ENCODE measurements around the gene TIGD6. TPM values are rescaled to one million over a fixed set of nuclear protein-coding genes. Genes with fewer than 3 reads are reported as not detected.
A peak's percentile ranks its signal among the peaks of the same experiment; 100 is the strongest.

TIGD6 gene
- total and polyA plus RNA-seq, 2 of the 4 experiments (the other 2 are of a cell fraction), result 5.8 to 6.6 TPM

DNA sequence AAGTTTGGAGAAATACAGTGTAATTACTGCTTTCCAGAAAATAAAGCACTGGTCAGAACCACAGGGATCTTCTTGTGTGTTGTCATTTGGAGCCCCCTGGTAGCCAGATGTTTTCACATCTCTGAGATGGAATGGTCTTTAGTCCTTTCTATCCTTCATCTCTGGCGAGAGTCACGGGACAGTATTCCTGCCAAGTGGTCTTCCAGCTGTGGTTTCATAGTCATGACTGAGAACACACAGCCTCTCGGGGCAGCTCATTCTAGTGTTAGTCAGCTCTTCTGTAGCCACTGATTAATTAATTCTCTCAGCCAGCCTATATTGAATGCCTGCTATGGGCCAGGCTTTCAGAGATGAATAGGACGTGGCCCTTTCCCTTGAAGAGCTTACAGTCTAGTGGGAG lies 34.2 kb upstream of the TIGD6 start:
- Histone ChIP-seq H3K27ac (ENCODE audit: insufficient read depth, low read length) (no peak overlapping the region), H3K4ac (ENCODE audit: low read depth, low read length) (peak overlapping the region; percentile 17; the same call in 1 of the 2 replicates), H2BK120ac (ENCODE audit: low read depth, low read length) (no peak overlapping the region), H2AK9ac (replicated peaks; ENCODE audit: low read depth, low read length, poor library complexity) (no peak overlapping the region), H4K20me1 (ENCODE audit: insufficient read depth, low read length) (no peaks in the 10 kb centered on the region), H2AFZ (replicated peaks; ENCODE audit: low read length, poor library complexity) (no peak overlapping the region), H3K56ac (ENCODE audit: extremely low read depth, insufficient read depth, low read length) (no peak overlapping the region), H3K36me3 (ENCODE audit: control insufficient read depth, insufficient read depth, low read length) (peaks cover 42% of the 10 kb centered on the region), H3K9ac (ENCODE audit: low read depth, low read length) (no peak overlapping the region), H3K4me3 (ENCODE audit: insufficient read depth, low read depth, low read length) (no peak overlapping the region), H4K8ac (ENCODE audit: low read depth in 2 of 2, low read length in 2 of 2) (no peak overlapping the region), H3K27me3 (ENCODE audit: control insufficient read depth, insufficient read depth, low read length) (no peaks in the 10 kb centered on the region), H2BK20ac (ENCODE audit: low read depth, low read length) (no peak overlapping the region), H3K4me2 (ENCODE audit: low read depth, low read length) (no peak overlapping the region), H3K14ac (replicated peaks; ENCODE audit: low read depth, low read length) (no peak overlapping the region), H3K9me3 (ENCODE audit: control insufficient read depth, insufficient read depth, low read length) (no peaks in the 10 kb centered on the region), H3K23ac (ENCODE audit: low read depth, low read length) (peak overlapping the region; percentile 11; the same call in 1 of the 2 replicates), H3K79me1 (ENCODE audit: low read depth in 1 of 2, low read length in 2 of 2) (peaks cover 3 to 59% of the 10 kb centered on the region in 2 experiments; a peak in 3 of 4 replicates), H2AK5ac (ENCODE audit: low read depth, low read length) (no peak overlapping the region), H3K18ac (ENCODE audit: low read depth, low read length) (no peak overlapping the region), H3K4me1 (ENCODE audit: control insufficient read depth, insufficient read depth, low read length) (0 out of 2 replicates have a peak, but pooled peaks cover 4% of the 10 kb centered on the region), H2BK5ac (ENCODE audit: low read depth, low read length, poor library complexity, severe bottlenecking) (no peak overlapping the region), H4K5ac (ENCODE audit: low read depth, low read length) (no peak overlapping the region), H4K91ac (ENCODE audit: insufficient read depth, low read depth, low read length) (no peak overlapping the region), H3K9me1 (ENCODE audit: insufficient read depth, low read length) (peaks cover 9% of the 10 kb centered on the region; the same call in 1 of the 2 replicates), H2BK15ac (ENCODE audit: low read depth, low read length) (no peak overlapping the region)
- in situ Hi-C loops (cut with MboI; ENCODE audit: low sequenced_read_pairs) (no loop called here), intact Hi-C loops (cut with micrococcal nuclease) (loop anchor here (10.0 kb wide), 1 partner anchor 180 kb away; no protein-coding TSS in a partner anchor), dilution Hi-C loops (cut with HindIII; ENCODE audit: low sequenced_read_pairs, unreplicated experiment) (no loop called here)
- ATAC-seq (ENCODE audit: low read depth), result peak; percentile 31; the same call in 1 of the 2 replicates
- ChIA-PET CTCF (no interaction called here), POLR2A (ENCODE audit: unreplicated experiment) (no interaction called here)
- TF ChIP-seq BHLHE40 (IDR thresholded peaks at IDR 0.05; ENCODE audit: low read depth, low read length) (peak; percentile 79), RFX5 (IDR thresholded peaks at IDR 0.05; ENCODE audit: low read depth, low read length) (no peak)
- DNase-seq, result peak; percentile 90
- 41% methylated on average over 3 of the region's 4 CpGs; no CpG with 5 or more reads in 1 of the 2 experiments for WGBS, 2 experiments (ENCODE audit: extremely low coverage in 2 of 2, insufficient read length in 1 of 2)
- BruUV-seq (replicated peaks), result no TSS peak
